HepG2 (cell line): ENCODE data around the gene MPC1. TPM values are rescaled to one million over a fixed set of nuclear protein-coding genes. Genes with fewer than 3 reads are reported as not detected.

ENCODE experiments used
- DBP ChIP-seq: sonication (generic); formaldehyde crosslinking; IDR thresholded peaks from 2 replicates; pipeline ENCODE4 v1.4.0; 2020; ENCODE audit warnings: missing genetic modification reagents; ENCODE audit errors: not compliant biosample characterization
- GABPB1 ChIP-seq: IDR thresholded peaks from 2 replicates; pipeline ENCODE4 v1.6.1; 2016; ENCODE audit warnings: mild to moderate bottlenecking, missing genetic modification reagents, moderate library complexity, missing compliant biosample characterization
- GATAD2A ChIP-seq: IDR thresholded peaks from 2 replicates; pipeline ENCODE4 v1.6.1; 2016
- HIVEP1 ChIP-seq: sonication (generic); formaldehyde crosslinking; IDR thresholded peaks from 2 replicates; pipeline ENCODE4 v1.4.0; 2020; ENCODE audit warnings: mild to moderate bottlenecking, missing genetic modification reagents
- MTF2 ChIP-seq: sonication (generic); formaldehyde crosslinking; IDR thresholded peaks from 2 replicates; pipeline ENCODE4 v1.5.0; 2020; ENCODE audit warnings: missing genetic modification reagents, borderline replicate concordance
- NCOR1 ChIP-seq: fragments of 200-600 bp; sonication (generic); IDR thresholded peaks from 2 replicates; pipeline ENCODE4 v1.7.0; 2017; ENCODE audit warnings: antibody characterized with exemption, low read length, borderline replicate concordance
- SMARCE1 ChIP-seq: fragments of 450-650 bp; IDR thresholded peaks from 2 replicates; pipeline ENCODE4 v1.6.1; 2017; ENCODE audit warnings: borderline replicate concordance
- TCF7L2 ChIP-seq: IDR thresholded peaks from 2 replicates; pipeline ENCODE4 v1.6.1; 2011; ENCODE audit warnings: mild to moderate bottlenecking, low read depth, low read length, moderate library complexity
- ZBED4 ChIP-seq: sonication (generic); formaldehyde crosslinking; IDR thresholded peaks from 2 replicates; pipeline ENCODE4 v1.4.0; 2020; ENCODE audit warnings: missing genetic modification reagents, borderline replicate concordance
- ZBTB20 ChIP-seq: sonication (generic); formaldehyde crosslinking; IDR thresholded peaks from 2 replicates; pipeline ENCODE4 v1.8.1; 2023; ENCODE audit warnings: missing genetic modification reagents, low read depth, mild to moderate bottlenecking, borderline replicate concordance
- ZBTB38 ChIP-seq: sonication (generic); formaldehyde crosslinking; IDR thresholded peaks from 2 replicates; pipeline ENCODE4 v1.5.1; 2020; ENCODE audit warnings: mild to moderate bottlenecking, missing genetic modification reagents
- ZMYM4 ChIP-seq: sonication (generic); formaldehyde crosslinking; IDR thresholded peaks from 2 replicates; pipeline ENCODE4 v1.8.1; 2023; ENCODE audit warnings: mild to moderate bottlenecking, missing genetic modification reagents
- ZNF17 ChIP-seq: sonication (generic); formaldehyde crosslinking; IDR thresholded peaks from 2 replicates; pipeline ENCODE4 v1.5.0; 2020; ENCODE audit warnings: mild to moderate bottlenecking, missing genetic modification reagents
- ZNF180 ChIP-seq: sonication (generic); formaldehyde crosslinking; IDR thresholded peaks from 2 replicates; pipeline ENCODE4 v1.4.0; 2020; ENCODE audit warnings: low read depth, missing genetic modification reagents, borderline replicate concordance
- ZNF263 ChIP-seq: sonication (generic); formaldehyde crosslinking; IDR thresholded peaks from 2 replicates; pipeline ENCODE4 v1.4.0; 2020; ENCODE audit warnings: missing genetic modification reagents
- ZNF430 ChIP-seq: sonication (generic); formaldehyde crosslinking; IDR thresholded peaks from 2 replicates; pipeline ENCODE4 v1.9.0; 2021; ENCODE audit warnings: mild to moderate bottlenecking, missing genetic modification reagents
- ZNF501 ChIP-seq: sonication (generic); formaldehyde crosslinking; IDR thresholded peaks from 2 replicates; pipeline ENCODE4 v1.5.1; 2020; ENCODE audit warnings: mild to moderate bottlenecking, moderate library complexity, missing genetic modification reagents
- ZNF572 ChIP-seq: sonication (generic); formaldehyde crosslinking; IDR thresholded peaks from 2 replicates; pipeline ENCODE4 v1.5.1; 2020; ENCODE audit warnings: mild to moderate bottlenecking, missing genetic modification reagents
- ZNF576 ChIP-seq: sonication (generic); formaldehyde crosslinking; IDR thresholded peaks from 2 replicates; pipeline ENCODE4 v1.4.0; 2020; ENCODE audit warnings: mild to moderate bottlenecking, missing genetic modification reagents
- ZNF678 ChIP-seq: sonication (generic); formaldehyde crosslinking; IDR thresholded peaks from 2 replicates; pipeline ENCODE4 v1.4.0; 2020; ENCODE audit warnings: mild to moderate bottlenecking, missing genetic modification reagents
- ZNF761 ChIP-seq: sonication (generic); formaldehyde crosslinking; conservative IDR thresholded peaks from 2 replicates; pipeline ENCODE4 v1.4.0; 2020; ENCODE audit warnings: mild to moderate bottlenecking, missing genetic modification reagents
- ZNF878 ChIP-seq: sonication (generic); formaldehyde crosslinking; IDR thresholded peaks from 2 replicates; pipeline ENCODE4 v1.8.1; 2023; ENCODE audit warnings: mild to moderate bottlenecking, missing genetic modification reagents, moderate library complexity
- ZSCAN20 ChIP-seq: sonication (generic); formaldehyde crosslinking; IDR thresholded peaks from 2 replicates; pipeline ENCODE4 v1.4.0; 2020; ENCODE audit warnings: missing genetic modification reagents, mild to moderate bottlenecking, borderline replicate concordance
- polyA plus RNA-seq, 8 experiments: library from polyadenylated mRNA; depleted of rRNA in 3 of 8; stranded (reverse) in 7 of 8; unstranded in 1 of 8; fragments of >200 nt; fragmentation: Illumina TruSeq in 4 of 8; extraction: Trizol in 4 of 8; gene quantifications; 2 replicates each; pipeline versions ENCODE4 v1.2.1 to v1.2.3, GENCODE V29; 2011 to 2016; ENCODE audit warnings: low read depth in 4 of 8, missing spikeins in 1 of 8, mixed read lengths in 1 of 8; ENCODE audit not compliant: insufficient read depth in 1 of 8
- total RNA-seq, 5 experiments: library from RNA; depleted of rRNA; stranded (reverse); fragments of >200 nt; fragmentation: Illumina TruSeq; extraction: Trizol; gene quantifications; 2 replicates each; pipeline ENCODE4 v1.2.3, GENCODE V29; 2016; ENCODE audit warnings: low read depth in 1 of 5
- TF ChIP-seq, protein P1 (sequence below): sonication (generic); formaldehyde crosslinking; IDR thresholded peaks from 2 replicates; pipeline ENCODE4 v1.8.1; 2023; ENCODE audit warnings: mild to moderate bottlenecking, missing genetic modification reagents
- TF ChIP-seq, protein P2 (sequence below): sonication (generic); formaldehyde crosslinking; IDR thresholded peaks from 2 replicates; pipeline ENCODE4 v1.8.0; 2022; ENCODE audit warnings: missing genetic modification reagents, mild to moderate bottlenecking, inconsistent platforms, borderline replicate concordance

Gene MPC1
- total and polyA plus RNA-seq, 2 of the 13 experiments (the other 11 are each of a cell fraction or from before 2014, with no cell fraction given), result 189 to 214 TPM

- TF ChIP-seq ZNF572 (CRISPR knock-in tag) (no peak), MTF2 (no peak), TCF7L2 (no peak), NCOR1 (peak; percentile 98), GABPB1 (peak; percentile 81), ZNF263 (0 out of 2 replicates have a peak, but pooled peaks have one; percentile 32), ZNF430 (CRISPR knock-in tag) (peak; percentile 80; the same call in 1 of the 2 replicates), ZSCAN20 (CRISPR knock-in tag) (0 out of 2 replicates have a peak, but pooled peaks have one; percentile 41), ZNF180 (CRISPR knock-in tag) (no peak), ZBTB20 (CRISPR knock-in tag) (peak; percentile 92; the same call in 1 of the 2 replicates), ZNF761 (peak; percentile 82; the same call in 1 of the 2 replicates), SMARCE1 (no peak), GATAD2A (CRISPR knock-in tag) (peak; percentile 99), ZNF678 (CRISPR knock-in tag) (no peak), ZBED4 (CRISPR knock-in tag) (peak; percentile 94), ZBTB38 (CRISPR knock-in tag) (peak; percentile 89), ZNF576 (CRISPR knock-in tag) (no peak), ZMYM4 (CRISPR knock-in tag) (peak; percentile 95), ZNF501 (CRISPR knock-in tag) (peak; percentile 80), ZNF878 (CRISPR knock-in tag) (peak; percentile 99), DBP (CRISPR knock-in tag) (peak; percentile 94), HIVEP1 (CRISPR knock-in tag) (peak; percentile 89), ZNF17 (CRISPR knock-in tag) (0 out of 2 replicates have a peak, but pooled peaks have one; percentile 12)
- TF ChIP-seq, protein P1, sequence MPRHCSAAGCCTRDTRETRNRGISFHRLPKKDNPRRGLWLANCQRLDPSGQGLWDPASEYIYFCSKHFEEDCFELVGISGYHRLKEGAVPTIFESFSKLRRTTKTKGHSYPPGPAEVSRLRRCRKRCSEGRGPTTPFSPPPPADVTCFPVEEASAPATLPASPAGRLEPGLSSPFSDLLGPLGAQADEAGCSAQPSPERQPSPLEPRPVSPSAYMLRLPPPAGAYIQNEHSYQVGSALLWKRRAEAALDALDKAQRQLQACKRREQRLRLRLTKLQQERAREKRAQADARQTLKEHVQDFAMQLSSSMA, result no peak
- TF ChIP-seq, protein P2, sequence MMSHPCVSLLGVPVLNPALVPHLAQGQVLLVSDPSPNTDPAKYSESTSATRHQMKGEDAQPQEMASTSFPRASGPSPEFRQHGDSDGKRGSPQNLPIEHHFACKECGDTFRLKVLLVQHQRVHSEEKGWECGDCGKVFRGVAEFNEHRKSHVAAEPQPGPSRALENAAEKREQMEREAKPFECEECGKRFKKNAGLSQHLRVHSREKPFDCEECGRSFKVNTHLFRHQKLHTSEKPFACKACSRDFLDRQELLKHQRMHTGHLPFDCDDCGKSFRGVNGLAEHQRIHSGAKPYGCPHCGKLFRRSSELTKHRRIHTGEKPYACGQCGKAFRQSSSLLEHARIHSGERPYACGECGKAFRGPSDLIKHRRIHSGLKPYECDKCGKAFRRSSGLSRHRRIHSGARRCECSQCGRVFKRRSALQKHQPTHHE (CRISPR knock-in tag), result peak; percentile 74; the same call in 1 of the 2 replicates
These were observed 21.7 kb downstream of the MPC1 start (continued) for GRCh38 chr6:166361077-166361429.
